Stimulated activated CD4-positive, alpha-beta T cell treated with anti-CD3 and anti-CD28 coated beads, Interleukin-2, amount 100 ng/mL, for 48 hours (primary cell): ENCODE data around the gene FOXC1.
A peak's percentile ranks its signal among the peaks of the same experiment; 100 is the strongest.

Experiments used
- DNase-seq, 2 donors: peaks; one replicate each; pipeline ENCODE4 v3.0.0-alpha.2; 2020

FOXC1 gene

DNA sequence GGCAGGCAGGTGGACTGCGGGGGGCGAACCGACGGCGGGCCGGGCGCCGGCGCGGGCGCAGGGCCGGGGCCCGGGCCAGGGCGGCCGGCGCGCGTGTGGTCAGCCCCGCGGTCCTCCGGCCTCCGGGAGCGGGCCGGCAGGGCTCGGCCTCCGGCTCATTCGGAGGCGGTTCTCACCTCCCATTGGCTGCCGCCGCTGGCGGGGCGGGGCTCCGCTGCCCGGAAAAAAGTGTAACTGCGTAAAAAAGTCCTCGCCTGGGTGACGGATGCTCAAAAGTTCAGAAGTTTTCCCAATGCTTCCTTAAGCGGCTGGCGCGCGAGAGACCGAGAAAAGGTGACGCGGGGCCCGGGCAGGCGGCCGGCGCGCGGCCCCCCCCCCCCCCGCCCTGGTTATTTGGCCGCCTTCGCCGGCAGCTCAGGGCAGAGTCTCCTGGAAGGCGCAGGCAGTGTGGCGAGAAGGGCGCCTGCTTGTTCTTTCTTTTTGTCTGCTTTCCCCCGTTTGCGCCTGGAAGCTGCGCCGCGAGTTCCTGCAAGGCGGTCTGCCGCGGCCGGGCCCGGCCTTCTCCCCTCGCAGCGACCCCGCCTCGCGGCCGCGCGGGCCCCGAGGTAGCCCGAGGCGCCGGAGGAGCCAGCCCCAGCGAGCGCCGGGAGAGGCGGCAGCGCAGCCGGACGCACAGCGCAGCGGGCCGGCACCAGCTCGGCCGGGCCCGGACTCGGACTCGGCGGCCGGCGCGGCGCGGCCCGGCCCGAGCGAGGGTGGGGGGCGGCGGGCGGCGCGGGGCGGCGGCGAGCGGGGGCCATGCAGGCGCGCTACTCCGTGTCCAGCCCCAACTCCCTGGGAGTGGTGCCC is at the start of gene FOXC1:
Gene FOXC1, plus strand, starts transcription at position 268 of the 849 bp plus-strand sequence. Its CDS starts 531 bp downstream, at position 799.
- DNase-seq: peak in 1 of 2 donors; percentile 47

DNA sequence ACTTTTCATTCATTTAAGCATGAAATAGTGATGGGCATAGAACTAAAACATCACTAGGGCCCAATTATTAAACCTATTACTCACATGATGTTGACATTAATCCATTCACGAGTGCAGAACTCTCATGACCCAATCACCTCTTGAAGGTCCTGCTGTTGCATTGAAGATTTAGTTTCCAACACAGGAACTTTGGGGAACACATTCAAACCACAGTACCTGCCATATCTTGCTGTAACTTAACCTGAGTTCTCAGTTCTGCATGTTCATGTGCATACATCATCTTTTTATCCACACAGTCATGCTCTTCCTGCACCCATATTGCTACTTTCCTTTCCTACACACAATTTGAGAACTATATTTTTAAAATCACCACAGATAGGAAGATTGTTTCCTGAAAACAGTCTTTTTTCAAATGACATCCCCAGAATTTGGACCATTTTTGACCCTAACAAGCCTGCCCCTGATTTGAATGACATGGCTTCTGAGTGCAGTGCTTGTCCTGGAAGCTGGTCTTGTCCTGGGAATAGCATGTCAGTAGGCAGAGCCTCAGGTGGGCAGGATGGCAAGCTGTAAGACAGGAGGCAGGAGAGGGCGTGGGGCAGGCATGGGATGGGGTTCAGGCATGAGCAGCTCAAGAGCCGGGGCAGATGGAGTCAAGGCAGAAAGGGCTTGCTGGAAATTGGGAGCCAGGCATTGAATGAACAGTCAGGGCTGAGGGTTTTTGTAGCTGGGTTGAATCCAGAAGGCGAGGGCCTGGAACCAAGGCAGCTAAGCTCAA is 49.2 kb upstream of the FOXC1 start:
- no peak for DNase-seq

DNA sequence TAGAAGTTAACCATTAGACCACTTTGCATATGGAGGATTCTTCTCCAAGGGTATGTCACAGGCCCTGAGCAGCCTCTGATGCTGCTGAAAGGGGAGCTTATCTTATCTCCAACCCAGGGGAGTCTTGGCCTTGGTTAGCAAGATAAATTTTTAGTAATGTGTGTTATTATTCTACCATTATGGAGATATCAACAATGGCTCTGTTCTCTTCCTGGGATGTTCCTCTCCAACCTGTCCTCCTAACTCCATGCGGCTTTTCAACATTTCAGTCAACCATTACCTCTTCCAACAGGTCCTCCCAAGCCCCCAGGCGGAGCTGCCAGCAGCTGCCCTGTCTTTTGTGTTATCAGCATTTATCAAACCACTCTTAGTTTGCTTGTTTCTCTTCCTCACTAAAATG is 48.4 kb upstream of the FOXC1 start:
- no peak for DNase-seq

DNA sequence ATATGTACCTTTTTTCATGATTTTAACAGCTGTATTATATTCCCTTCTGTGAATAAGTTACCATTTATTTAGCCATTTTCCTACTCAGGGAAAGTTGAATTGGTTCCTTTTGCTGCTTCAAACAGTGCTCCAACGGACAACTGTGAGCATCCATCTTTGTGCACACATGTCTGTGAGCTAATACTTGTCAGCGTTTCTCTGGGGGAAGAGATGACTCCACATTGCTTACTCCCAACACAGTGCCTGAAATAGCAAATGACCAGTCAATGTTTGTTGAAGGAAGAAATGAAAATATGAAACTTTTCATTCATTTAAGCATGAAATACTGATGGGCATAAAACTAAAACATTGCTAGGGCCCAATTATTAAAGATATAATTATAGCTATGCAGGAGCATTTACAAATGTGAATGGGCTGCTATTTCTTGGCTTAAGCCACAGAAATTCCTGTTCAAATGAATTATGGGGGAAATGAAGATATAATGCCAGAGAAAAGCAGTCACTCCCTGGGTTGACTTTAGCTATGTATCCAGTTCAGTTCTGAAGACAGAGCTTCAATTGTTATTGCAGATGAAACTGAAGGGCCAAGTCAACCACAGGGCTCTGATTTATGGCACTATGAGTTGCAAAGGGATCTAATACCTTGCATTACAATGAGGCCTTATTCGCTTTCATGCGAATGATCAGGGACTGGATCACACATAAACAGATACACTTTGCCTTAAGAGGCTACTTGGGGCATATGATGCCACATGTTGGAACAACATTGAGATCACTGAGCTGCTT is 47.4 kb upstream of the FOXC1 start:
- no peak for DNase-seq

DNA sequence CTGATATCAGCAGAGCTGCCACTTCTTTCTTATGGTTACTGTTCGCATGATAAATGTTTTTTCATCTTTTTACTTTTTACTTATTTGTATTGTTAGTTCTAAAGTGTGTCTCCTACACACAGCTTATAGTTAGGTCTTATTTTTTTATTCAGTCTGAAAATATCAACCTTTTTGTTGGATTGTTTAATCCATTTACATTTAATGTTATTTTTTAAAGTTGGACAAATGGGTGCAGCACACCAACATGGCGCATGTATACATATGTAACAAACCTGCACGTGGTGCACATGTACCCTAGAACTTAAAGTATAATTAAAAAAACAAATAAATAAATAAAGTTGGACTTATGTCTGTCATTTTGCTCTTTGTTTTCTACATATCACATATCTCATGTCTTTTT is 40.3 kb upstream of the FOXC1 start:
- DNase-seq: no peak

DNA sequence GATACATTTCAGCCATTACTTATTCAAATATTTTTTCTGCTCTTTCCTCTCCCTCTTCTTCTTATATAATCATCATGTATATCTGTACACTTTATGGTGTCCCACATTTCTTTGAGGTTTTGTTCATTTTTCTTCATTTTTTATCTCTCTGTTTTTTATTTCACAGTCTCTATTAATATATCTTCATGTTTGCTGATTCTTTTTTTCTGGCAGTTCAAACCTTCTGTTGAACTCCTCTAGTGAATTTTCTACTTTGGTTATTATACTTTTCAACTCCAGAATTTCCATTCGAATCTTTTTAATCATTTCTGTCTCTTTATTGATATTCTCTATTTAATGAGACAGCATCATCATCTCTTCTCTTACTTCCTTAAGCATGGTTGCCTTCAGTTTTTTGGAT is 38.9 kb upstream of the FOXC1 start:
- no peak for DNase-seq

DNA sequence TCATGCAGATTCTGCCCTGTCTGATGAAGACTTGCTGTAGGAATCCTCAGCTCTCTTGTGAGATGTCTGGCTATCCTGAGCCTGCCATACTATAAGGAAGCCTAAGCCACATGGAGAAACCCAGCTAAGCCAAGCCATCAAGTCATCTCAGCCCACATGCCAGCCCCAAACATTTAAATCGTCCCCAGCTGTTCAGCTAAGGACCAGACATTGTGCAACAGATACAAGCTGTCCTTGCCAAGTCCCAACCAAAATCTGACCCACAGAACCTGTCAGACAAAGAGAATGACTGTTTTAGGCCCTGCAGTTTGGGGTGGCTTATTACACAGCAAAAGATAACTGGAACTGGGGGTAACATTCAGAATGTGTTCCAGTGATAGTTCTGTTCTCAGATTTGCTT is 36.8 kb upstream of the FOXC1 start:
- no peak for DNase-seq

DNA sequence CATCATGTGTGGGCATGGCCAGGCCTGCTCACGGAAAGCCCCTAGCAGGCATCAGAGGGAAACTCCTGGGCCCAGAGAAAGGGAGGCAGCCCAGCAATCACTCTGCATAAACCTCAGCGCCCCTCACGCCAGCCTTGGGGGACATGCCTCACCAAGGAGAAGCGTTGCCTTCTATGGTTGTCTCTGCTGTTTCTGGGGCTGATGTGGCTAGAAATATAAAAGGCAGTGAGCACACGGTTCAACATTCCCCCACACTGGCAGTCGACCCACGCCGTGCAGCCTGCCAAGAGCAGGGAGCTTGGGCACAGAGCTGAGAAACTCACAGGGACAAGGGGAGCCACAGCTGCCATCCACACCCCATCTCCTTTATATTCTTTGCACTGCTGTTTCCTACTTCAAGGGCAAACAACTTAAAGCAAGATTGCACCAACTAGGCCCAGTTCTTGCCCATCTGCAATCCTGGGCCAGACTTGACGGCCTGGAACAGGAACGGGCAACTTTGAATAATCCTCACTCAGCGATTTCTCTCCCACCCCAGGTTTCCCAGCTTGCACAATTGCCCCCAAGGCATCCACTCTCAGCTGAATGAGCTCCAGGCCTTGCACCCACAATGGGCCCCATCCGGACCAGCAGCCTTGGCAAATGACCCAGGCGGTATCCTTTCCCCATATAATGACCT is 35.5 kb upstream of the FOXC1 start:
- DNase-seq: no peak

DNA sequence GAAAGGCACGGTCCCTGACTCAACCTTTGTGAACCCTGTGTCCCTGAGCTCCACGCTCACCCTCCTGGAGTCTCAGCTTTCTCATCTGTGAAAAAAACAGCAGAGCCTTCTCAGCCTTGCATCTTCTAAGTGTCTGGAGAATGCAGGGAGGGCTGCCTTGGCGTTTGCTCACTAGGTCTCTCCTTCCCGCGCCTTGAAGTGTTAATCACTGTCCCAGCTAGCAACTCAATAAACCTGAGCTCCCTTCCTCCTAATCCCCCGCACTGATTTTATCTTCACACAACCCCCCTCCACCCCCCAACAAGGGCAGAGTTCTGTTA is 34.9 kb upstream of the FOXC1 start:
- DNase-seq: no peak

DNA sequence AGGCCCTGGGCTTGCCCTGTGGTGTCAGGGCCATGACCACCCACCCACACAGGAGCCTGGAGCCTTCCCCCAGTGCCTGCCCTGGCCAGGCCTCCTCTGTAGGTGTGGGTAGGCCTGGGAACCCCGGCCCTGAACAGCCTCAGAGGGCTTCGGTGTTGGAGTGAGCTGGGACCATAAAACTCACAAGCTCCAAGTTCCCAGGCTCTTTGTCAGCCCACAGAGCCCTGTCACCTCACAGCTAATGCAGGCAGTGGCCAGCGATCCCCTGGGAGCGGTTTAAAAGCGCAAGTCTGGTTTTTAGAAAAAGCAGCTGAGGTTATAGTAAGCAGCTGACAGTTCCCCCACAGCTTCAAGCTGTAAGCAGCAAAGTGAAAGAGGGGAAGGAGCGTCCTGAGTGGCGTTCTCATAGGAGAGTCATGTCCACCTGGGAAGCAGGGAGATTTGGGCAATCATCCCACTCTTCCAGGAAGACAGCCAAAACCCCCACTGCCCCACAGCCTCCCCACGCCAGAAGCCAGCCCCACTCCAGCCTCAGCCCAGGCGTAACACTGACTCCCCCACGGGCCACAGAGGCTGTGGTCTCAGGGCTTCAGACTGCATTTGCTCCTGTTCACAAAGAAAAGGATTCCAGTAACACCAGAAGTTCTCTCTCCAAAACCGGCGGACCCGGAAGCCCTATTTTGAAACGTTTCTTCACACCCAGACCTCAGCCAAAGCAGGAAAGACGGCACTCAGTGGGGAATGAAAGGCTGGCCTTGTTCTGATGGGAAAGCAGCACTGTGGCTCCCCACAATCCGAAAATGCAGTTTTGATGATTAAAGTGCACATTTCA is 34.3 kb upstream of the FOXC1 start:
- DNase-seq: no peak

DNA sequence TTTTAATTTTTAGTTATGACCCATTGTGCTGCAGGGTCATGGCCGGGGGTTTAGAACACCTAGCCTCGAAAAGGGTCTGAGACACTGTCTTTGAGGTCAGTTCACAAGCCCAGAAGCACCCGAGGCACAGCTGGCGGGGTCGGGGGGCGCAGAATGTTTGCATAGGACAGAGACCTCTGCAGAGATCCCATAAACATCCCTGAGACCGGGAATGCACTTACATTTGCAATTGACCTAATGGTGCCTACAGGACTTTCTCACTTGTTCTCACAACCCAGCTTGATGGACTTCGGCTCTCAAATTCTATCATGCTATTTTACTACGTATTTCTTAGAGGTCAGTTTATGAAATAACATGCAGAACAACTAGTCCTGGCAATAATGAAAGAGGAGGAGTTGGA is 33.5 kb upstream of the FOXC1 start:
- no peak for DNase-seq

DNA sequence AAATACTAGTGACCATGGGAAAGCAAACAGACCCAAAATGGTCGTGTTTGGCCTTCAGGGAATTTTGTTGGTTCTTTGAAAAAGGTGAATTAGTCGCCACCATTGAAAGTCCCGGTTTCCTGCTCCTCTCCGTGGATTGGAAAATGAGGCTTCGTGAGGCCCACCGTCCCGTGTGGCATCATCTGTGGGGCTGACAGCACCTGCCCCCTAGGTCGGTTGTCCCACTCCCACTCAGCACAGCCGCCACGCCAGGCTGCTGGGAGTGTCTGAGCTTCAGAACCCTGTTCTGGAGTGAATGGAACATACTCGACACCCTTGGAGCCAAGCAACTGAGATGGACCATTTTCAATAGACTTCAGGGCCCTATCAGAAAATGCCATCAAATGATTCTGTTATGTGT is 33.0 kb upstream of the FOXC1 start:
- no peak for DNase-seq

DNA sequence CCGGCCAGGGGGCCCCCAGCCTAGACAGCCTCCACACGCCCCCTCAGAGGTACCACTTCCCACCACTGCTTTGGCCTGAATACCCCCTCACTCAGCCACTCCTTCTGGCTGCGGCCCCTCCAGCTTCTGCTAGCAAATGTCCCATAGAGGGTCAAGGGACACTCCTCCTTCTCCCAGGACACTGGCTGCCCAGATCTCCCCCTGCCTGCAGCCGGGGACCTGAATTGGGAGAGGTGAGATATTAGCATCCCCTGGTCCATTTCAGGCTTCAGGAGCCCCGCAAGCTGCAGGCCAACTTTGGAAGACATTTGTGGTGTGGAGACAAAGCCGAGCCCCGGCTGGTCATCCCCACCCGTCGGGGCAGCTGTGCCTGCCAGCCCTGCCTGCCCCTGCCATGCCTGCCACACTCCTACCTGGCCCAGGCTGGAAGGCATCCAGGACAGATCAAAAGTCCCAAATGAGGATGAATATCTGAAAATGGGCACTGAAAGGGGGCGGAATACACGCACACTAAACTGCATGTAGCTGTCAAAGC is 32.5 kb upstream of the FOXC1 start:
- no peak for DNase-seq

DNA sequence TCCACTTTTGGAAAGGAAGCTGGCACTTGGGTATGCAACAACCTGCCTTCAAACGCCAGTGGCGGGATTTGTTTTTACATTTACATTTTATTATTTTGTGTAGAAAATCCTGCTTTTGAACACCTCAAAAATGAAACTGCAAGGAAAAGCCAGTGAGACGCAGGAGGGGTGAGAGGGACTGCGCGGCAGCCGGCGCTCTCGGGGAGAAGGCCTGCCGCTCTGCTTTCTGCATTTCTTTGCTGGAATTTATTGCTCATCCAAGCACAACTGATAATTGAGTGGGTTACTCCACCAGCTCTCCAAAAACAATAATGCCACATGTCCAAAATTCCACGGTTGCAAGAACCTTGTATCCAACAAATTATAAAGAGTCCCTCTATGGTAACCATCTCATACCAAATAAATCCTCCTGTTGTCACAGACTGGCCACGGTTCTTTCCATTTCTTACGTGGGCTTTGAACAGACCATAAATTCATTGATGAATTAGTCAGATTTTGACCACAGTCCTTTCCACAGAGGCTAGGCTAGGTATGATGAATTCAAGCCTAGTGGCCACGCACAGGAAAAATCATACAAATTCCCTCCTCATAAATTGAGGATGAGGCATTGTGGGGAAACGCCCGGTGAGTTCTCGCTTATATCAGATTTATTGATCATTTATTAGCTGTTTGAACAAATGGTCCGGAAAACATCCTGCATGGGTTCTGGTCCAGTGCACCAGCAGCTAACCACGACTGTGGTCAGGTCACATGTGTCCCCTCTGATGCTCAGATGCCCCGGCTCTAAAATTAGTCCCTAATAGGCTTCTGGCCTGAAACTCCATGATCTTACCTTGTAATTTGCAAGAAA is 31.6 kb upstream of the FOXC1 start:
- no peak for DNase-seq

DNA sequence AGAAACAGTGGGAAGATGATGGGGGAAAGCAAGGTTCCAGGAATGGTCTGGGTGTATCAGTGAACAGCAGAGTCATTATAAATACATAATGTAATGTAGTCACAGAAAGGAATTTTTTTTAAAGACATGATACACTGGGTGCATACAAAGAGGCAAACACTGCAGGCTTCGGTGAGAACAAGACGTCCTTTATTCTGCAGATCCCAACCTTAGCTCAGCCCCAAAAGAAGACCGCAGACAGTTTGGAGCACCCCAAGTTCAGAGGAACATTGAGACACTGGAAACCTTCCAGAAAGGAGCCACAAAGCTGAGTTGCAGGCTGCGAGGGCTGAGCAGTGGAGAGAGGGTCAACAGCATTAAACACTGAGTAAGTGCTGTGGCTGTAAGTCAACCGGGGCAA is 30.6 kb upstream of the FOXC1 start:
- no peak for DNase-seq

DNA sequence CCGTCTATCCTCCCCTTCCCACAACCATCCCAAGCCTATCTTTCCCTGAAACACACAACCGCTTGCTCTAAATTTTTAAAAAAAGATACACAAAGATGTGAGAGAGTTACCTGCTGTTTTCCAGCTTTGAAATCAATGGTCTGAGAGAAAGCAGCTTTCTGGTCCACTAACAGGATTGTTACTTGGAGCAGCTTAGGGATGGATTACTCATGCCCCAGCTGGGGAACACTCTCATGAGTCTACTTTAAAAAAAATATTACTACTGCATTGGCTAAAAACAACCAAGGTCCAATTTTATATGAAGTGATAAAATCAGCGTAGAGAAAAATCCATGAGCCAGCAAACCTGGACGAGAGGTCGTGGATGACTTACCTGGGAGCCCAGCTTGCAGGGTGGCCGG is 29.6 kb upstream of the FOXC1 start:
- DNase-seq: no peak

DNA sequence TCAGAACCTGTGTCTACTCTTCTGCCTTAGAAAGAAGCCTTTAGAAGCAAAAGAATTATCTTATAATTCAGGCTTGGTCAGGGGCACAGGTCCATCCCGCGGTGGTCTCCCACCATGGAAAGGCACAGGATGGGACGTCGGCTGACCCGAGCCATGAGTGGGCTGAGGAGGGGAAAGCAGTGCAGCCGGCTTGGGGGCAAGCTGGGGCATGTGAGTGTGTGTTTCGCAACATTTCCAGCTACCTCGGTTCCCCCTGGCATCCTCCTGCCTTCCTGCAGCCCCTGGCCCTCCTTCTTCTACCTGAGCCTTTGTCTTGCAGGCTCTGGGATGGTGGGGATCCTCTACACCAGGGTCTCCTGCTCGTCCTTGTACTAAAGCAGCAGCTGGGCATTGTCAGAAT is 29.1 kb upstream of the FOXC1 start:
- DNase-seq: no peak

DNA sequence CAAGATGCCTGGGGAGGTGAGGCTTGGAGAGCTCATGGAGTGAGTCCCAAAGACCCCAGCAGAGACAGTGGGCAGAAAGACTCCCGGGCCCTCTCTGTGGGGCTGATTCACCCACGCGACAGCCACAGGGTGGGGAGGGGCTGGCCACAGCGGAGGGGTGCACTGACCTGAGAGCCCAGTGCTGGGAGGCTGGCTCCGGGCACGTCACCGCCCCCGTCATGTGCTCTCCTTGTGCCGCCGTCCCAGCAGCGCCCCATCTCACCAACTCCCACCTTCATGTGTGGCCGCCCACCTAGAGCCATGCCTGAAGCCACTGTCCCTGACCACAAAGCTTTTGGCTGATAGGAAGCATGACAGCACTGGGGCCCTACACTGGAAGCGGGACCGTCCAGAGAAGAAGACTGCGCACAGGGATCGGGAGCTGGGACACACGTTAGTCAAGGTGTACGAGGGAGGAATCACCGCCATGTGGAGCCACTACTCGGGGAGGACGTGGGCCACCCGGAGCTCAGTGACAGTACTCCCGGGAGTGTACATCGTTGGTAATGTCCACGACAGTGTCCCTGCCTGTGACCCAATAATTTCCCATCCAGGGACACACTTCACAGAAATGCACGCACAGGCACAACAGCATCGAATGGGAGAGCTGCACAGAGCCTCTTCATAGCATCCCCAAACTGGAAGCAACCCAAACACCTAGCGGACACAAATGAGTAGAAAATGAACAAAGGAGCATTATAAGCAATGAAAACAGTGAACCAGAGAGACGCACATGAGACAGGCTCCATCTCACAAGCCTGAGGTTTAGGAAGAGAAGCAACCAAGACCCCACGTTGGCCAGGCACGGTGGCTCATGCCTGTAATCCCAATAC is 28.4 kb upstream of the FOXC1 start:
- DNase-seq: no peak

DNA sequence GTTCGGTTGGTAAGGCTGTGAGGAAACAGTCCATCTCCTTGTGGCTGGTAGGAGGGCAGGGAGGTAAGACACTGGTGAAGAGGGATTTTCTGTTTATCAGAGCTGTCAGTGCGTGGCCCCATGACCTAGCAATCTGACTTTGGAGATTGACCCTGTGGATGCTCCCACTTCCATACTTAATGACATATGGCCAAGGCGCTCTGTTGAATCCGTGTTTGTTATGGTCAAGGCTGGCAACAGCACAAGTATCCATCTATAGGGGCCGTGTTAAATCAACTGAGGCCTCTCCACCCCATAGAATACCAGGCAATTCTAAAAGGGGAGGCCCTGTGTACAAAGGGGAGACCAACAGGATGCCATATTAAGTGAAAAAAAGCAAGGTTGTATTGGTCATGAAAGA is 25.6 kb upstream of the FOXC1 start:
- no peak for DNase-seq
